Measurements from ENCODE around the gene TIAM1.
A peak's percentile ranks its signal among the peaks of the same experiment; 100 is the strongest.

Gene TIAM1

DNA sequence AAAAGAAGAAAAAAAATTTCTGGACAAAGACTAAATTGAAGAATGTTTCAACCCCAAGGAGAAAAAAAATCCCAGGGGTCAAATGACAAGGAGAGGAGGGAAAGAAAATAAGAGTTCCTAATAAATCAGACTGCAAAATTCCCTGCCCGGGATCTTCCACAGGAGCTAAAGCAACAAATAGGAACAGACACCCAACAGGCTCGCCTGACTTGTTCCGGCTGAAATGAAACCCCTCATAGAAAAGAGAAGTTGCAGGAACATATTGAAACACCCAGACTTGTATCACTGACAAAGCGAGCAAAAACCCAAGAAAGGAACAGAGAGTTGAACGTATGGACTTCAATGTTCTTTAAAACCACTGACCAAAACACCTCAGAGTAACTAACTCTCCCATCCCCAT lies 123.0 kb downstream of the TIAM1 start:
- ChIA-PET POLR2A (no interaction called here), CTCF (interaction anchor here (0.8 to 1.6 kb wide), 3 partner anchors 13 to 383 kb away, joined by 3 to 8 read pairs (median 4); no protein-coding TSS in a partner anchor)
- TF ChIP-seq CTCF (IDR thresholded peaks at IDR 0.05; ENCODE audit: insufficient read depth, low read length, missing control alignments): no peak
- H3K4me3 ChIP-seq (ENCODE audit: low read depth, low read length): no peak overlapping the region
- no peak for DNase-seq (ENCODE audit: low read depth, low spot score)

- POLR2A ChIA-PET: no interaction called here
- TF ChIP-seq CTCF (IDR thresholded peaks at IDR 0.05; ENCODE audit: insufficient read depth, low read length, missing control alignments): no peak
- CTCF ChIA-PET: interaction anchor here (0.8 to 1.6 kb wide), 4 partner anchors 13 to 384 kb away, joined by 3 to 8 read pairs (median 4); no protein-coding TSS in a partner anchor
- DNase-seq (ENCODE audit: low read depth, low spot score): no peak
- H3K4me3 ChIP-seq (ENCODE audit: low read depth, low read length): no peak overlapping the region
Measured at GRCh38 chr21:31220575-31220974, 123.5 kb downstream of the TIAM1 start.

DNA sequence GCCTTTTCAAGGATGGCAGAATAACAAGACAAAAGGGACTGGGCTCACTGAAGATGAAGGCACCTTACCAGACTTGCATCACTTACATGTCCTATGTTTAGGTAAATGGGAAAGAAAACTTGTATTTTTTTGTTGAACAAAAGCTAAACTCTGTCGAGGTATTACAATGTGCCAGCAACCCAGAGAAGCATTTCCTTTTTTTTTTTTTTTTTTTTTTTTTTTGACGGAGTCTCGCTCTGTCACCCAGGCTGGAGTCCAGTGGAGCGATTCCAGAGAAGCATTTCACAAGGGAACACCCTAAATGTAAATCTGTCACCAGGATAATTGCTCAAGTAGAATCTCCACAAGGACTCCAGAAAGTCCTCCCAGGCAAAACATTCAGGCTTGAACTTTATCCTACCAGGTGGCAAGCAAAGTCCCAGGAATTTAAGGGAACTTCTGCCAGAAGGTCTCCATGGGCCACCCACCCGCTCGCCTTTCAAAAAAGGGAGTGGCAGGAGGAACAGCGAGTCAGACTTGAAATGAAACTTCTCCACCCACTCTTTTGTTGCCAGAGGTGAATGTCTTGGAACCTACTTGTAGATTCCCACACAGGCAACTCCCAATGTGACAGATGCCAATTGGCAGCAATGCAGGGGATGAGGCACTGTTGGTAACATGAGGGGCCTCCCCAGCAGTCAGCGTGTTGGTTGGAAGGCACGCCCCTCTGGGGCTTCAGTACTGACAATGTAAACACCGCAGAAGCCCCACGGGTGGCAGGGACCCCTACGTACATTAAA lies 125.0 kb downstream of the TIAM1 start:
- H3K4me3 ChIP-seq (ENCODE audit: low read depth, low read length): no peak overlapping the region
- DNase-seq (ENCODE audit: low read depth, low spot score): no peak
- POLR2A ChIA-PET: no interaction called here
- no peak for TF ChIP-seq CTCF (IDR thresholded peaks at IDR 0.05; ENCODE audit: insufficient read depth, low read length, missing control alignments)
- CTCF ChIA-PET: interaction anchor here (1.2 kb wide), 1 partner anchor 20 kb away, joined by 3 read pairs; no protein-coding TSS in a partner anchor

GRCh38 chr21:31216206-31216605 lies 127.9 kb downstream of the TIAM1 start:
- DNase-seq (ENCODE audit: low read depth, low spot score): no peak
- ChIA-PET CTCF (interaction anchor here (1.3 kb wide), 1 partner anchor 14 kb away, joined by 4 read pairs; no protein-coding TSS in a partner anchor), POLR2A (no interaction called here)

GRCh38 chr21:31213787-31214186 lies 130.3 kb downstream of the TIAM1 start:
- no peak for DNase-seq (ENCODE audit: low read depth, low spot score)
- H3K4me3 ChIP-seq (ENCODE audit: low read depth, low read length): no peak overlapping the region
- no peak for TF ChIP-seq CTCF (IDR thresholded peaks at IDR 0.05; ENCODE audit: insufficient read depth, low read length, missing control alignments)
- CTCF ChIA-PET: interaction anchor here (0.7 to 1.4 kb wide), 4 partner anchors 13 to 410 kb away, joined by 3 to 8 read pairs (median 4); no protein-coding TSS in a partner anchor
- POLR2A ChIA-PET: no interaction called here

More at GRCh38 chr21:31216206-31216605, 127.9 kb downstream of the TIAM1 start:
- H3K4me3 ChIP-seq (ENCODE audit: low read depth, low read length): no peak overlapping the region
- no peak for TF ChIP-seq CTCF (IDR thresholded peaks at IDR 0.05; ENCODE audit: insufficient read depth, low read length, missing control alignments)

- H3K4me3 ChIP-seq (ENCODE audit: low read depth, low read length): no peak overlapping the region
- no peak for TF ChIP-seq CTCF (IDR thresholded peaks at IDR 0.05; ENCODE audit: insufficient read depth, low read length, missing control alignments)
- peak; percentile 19 for DNase-seq (ENCODE audit: low read depth, low spot score)
- CTCF ChIA-PET: no interaction called here
- POLR2A ChIA-PET: no interaction called here
Measured at GRCh38 chr21:31211836-31212235, 132.2 kb downstream of the TIAM1 start.

Measured in AG04449 (cell line).